ENCODE measurements around the gene TRIB2. TPM values are rescaled to one million over a fixed set of nuclear protein-coding genes. Genes with fewer than 3 reads are reported as not detected.

TRIB2 gene
- total RNA-seq, 1 experiment from 2014 or later = 145 TPM

DNA sequence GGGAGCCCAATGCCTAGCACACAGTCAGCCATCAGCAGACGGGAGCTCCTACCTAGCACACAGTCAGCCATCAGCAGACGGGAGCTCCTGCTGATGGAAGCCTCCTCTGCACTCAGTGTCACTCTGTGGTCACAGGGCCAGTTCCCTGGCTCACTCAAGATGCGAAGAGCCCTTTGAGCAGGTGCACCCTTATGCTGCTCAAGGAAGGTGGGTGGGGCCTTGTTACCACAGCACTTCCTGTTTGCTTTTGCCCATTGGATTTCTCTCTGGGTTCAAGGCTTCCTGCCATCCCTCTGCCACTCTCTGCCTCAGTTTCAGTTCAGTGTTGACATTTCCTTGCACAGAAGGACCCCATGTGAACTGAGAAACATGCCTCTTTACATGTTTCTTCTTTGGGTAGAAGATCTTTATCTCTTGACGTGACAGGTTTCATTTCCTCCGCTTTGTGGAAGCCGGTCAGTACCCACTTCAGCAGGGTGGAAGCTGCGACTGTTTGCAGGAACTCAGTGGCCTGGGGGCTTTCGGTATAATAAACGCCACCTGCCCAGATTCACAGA lies 11.6 kb downstream of the TRIB2 start:
- in situ Hi-C loops (cut with HindIII; ENCODE audit: low pct_unique_long_range_greater_than_20kb, low sequenced_read_pairs) = loop anchor here (25.0 kb wide), 1 partner anchor 209 kb away; no protein-coding TSS in a partner anchor
- no peak for DNase-seq (ENCODE audit: low read depth, low spot score)

DNA sequence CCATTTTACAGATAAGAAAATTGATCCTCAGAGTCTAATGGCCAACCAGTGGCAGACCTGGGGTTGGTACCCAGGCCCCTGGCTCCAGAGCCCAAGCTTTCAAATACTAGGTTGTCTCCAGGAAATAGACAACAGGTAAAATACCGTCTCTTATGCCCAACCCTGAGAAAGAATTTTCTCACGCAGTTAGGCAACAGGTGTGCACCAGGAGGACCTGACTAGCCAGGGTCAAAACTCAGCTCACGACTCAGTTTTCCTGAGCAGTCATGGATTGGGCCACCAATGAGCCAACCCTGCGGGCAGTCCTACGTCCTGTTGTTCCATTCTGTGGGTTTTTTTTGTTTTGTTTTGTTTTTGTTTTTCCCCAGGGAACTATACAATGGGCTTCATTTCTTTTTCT lies 13.5 kb downstream of the TRIB2 start:
- in situ Hi-C loops (cut with HindIII; ENCODE audit: low pct_unique_long_range_greater_than_20kb, low sequenced_read_pairs) = loop anchor here (25.0 kb wide), 1 partner anchor 207 kb away; no protein-coding TSS in a partner anchor
- DNase-seq (ENCODE audit: low read depth, low spot score) = no peak

DNA sequence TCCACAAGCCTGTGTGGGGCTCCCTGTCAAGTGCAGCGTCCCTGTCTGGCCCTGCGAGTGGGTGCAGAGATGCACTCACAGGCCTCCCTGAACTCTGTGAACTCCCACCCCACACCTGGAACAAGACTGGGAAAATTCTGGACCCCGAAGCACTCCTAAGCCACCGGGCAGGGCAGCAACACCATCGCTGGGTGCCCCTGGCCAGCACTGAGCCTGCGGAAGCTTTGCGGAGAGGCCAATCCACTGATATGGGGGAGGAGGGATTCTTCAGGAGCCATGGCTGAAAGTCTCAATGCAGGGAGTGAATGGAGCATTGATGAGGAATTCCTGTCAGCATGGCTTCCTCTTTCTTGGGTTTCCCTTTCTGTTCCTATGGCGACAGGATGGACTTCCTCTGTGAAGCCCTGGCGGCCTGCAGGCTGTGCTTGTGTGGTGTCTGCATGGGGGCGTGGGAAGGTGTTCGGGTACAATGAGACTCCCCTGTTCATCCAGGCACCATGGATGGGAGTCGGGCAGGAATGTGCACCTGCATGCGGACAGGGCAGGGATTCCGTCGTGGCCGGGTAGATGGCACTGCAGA lies 15.1 kb downstream of the TRIB2 start:
- in situ Hi-C loops (cut with HindIII; ENCODE audit: low pct_unique_long_range_greater_than_20kb, low sequenced_read_pairs) = loop anchor here (25.0 kb wide), 1 partner anchor 206 kb away; no protein-coding TSS in a partner anchor
- DNase-seq (ENCODE audit: low read depth, low spot score) = no peak

DNA sequence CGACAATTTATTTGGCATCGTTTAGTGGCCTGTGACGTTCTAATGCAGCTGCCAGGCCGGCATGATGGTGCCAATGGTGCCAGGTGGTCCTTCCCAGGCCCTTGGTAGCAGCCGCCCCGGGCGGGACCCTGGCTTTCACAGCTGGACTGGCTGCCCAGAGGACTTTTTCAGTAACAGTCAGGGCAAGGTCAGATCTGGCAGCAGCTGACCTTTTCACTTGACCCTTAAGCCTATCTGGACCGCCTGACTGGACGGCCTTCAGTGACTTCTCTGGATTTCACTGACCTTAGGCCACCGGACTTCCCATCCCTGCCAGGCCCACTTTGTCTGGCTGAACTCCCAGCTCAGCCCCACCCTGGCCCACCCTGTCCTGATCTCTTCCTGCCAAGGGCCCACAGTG lies 15.9 kb downstream of the TRIB2 start:
- no peak for DNase-seq (ENCODE audit: low read depth, low spot score)
- in situ Hi-C loops (cut with HindIII; ENCODE audit: low pct_unique_long_range_greater_than_20kb, low sequenced_read_pairs) = loop anchor here (25.0 kb wide), 1 partner anchor 205 kb away; no protein-coding TSS in a partner anchor

DNA sequence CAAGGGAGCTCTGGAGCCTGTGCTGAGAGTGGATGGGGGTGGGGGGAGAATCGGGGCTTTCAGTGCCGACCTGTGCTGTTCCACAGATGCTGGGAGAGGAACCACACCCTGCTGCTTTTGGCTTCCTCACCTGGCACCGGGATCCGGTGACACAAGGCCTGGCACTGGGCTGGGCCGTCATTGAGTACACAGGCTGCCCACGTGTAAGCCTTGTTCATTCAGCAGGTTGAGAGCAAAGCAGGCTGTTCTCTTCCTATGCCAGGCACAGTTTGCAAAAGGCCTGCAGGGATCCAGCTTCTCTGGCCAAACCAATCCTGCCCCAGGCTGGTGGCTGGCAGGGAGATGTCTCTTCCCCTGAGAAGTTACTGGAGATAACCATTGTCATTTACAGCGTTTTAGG lies 17.1 kb downstream of the TRIB2 start:
- in situ Hi-C loops (cut with HindIII; ENCODE audit: low pct_unique_long_range_greater_than_20kb, low sequenced_read_pairs) = loop anchor here (25.0 kb wide), 1 partner anchor 203 kb away; no protein-coding TSS in a partner anchor
- DNase-seq (ENCODE audit: low read depth, low spot score) = no peak

DNA sequence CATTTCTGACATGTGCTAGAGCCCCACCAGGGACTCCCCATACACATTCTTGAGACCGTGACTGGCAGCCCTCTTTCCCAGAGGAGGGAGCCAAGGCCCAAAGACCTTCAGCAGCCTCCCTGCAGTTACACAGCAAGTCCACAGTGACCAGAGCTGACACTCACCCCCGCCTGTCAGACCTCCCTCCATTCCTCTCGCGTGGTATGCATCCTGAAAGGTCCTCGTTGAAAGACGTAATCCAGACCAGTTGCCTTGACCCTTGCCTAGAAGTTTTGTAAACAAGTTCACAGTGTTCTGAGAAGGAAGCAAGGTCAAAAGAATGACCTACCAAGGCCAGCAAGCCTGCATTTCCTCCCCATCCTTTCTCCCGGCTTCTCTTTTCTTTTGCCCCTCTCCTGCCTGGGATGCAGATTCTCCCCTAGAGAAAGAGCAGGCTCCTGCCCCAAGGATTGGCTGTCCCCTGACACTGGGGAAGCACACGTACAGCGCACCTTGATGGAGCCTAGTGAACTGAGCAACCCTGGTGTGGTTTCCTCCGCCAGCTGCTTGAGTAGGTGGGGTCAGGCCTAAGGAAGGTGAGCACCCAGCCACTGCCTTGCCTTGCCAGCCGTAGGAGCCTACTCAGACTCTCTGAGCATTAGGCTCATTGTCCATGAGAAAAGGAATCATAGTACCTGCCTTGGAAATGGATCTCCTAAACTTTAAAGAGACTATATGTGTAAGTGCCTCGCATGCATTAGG lies 18.3 kb downstream of the TRIB2 start:
- in situ Hi-C loops (cut with HindIII; ENCODE audit: low pct_unique_long_range_greater_than_20kb, low sequenced_read_pairs) = loop anchor here (25.0 kb wide), 1 partner anchor 202 kb away; no protein-coding TSS in a partner anchor
- DNase-seq (ENCODE audit: low read depth, low spot score) = no peak

DNA sequence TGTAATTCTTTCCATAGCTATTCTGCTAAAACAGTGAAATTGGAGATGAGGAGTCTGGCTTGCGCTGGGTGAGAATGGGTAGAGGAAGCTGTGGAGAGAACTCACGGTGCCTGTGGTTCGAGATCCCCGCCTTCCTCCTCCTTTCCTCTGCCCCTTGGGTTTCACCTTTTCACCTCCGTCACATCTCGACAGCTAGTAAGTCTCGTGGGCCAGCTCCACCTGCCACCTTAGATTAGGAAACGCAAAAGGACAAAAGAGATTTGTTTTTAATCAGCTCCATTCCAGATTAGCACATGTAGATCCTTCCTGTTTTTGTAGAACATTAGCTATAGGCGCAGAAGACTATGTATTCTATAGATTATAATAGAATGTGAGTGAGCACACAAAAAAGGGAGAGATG lies 20.6 kb downstream of the TRIB2 start:
- in situ Hi-C loops (cut with HindIII; ENCODE audit: low pct_unique_long_range_greater_than_20kb, low sequenced_read_pairs) = loop anchor here (25.0 kb wide), 1 partner anchor 200 kb away; no protein-coding TSS in a partner anchor
- no peak for DNase-seq (ENCODE audit: low read depth, low spot score)

DNA sequence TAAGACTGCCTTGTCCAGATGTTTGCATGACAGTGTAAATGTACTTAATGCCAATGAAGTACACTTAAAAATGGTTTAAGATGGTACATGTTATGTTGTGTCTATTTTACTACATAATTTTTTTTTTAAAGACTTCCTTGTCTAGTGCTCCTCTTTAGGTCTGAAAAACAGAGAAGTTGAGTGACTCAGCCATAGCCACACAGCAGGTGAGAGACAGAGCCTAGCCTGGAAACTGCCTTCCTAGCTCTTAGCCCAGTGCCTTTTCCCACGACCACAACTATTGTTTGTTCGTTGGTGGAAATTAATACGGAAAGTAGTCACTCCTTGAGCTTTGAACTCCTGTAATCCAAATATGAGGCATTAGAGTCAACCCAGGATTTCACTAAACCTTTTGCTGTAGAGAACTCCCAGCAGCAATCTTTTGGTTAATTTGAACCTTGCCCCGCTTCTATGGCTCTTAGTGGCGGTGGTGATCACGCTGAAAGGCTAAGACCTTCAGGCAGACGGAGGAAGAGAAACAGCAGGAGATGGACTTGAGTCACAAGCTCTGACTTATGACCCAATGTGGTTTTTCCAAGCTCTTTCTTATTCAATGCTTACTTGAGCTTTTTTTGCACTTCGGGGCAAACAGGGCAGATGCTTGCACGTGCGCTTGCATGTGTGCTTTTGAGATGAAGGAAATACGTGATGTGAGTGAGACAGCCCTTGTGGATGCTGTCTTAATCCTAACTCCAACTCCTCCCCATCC lies 21.2 kb downstream of the TRIB2 start:
- in situ Hi-C loops (cut with HindIII; ENCODE audit: low pct_unique_long_range_greater_than_20kb, low sequenced_read_pairs) = loop anchor here (25.0 kb wide), 1 partner anchor 199 kb away; no protein-coding TSS in a partner anchor
- peak; percentile 97 for DNase-seq (ENCODE audit: low read depth, low spot score)

DNA sequence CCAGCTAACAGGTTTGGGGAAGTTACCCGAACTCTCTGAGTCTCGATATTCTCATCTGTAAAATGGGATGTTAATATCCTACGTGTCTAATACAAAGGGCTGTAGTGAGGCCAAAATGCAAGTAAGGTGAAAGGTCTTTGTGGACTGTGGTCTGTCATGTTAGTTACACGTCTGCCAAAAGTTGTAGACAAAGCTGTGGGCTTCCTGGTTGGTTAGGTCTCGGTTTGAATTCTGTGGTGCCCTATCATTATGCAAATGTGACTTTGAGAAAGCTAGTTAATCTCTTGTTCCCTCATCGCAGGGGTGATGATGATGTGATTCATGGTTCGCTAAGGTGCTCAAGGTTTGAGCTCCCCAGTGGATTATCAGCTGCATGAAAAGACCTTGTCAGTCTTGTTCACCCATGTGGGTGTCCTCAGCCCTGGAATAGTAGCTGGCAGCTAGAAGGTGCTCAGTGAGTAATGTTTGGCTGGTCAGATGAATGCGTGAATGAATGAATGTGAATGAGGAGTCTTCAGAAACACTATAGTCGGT lies 23.1 kb downstream of the TRIB2 start:
- DNase-seq (ENCODE audit: low read depth, low spot score) = no peak
- in situ Hi-C loops (cut with HindIII; ENCODE audit: low pct_unique_long_range_greater_than_20kb, low sequenced_read_pairs) = loop anchor here (25.0 kb wide), 1 partner anchor 198 kb away; no protein-coding TSS in a partner anchor

DNA sequence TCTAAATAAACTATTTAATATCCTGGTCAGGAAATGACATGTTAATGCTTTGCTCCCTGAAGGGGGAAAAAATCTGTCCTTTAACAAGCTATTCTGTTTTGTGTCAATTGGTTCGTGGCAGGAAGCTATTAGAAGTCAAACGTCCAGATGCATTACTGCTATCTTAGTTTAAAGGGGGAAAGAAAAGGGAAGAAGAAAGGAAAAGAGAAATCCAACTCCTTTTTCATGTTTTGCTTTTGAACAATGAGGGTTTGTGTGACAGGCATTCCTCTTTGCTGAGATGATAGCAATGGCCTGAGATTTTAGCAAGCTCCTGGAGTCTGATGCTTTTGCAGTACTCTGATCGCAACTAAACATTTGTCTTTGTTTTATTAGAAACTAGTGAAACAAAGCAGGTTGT lies 24.6 kb downstream of the TRIB2 start:
- in situ Hi-C loops (cut with HindIII; ENCODE audit: low pct_unique_long_range_greater_than_20kb, low sequenced_read_pairs) = loop anchor here (25.0 kb wide), 1 partner anchor 196 kb away; no protein-coding TSS in a partner anchor
- peak; percentile 53 for DNase-seq (ENCODE audit: low read depth, low spot score)

DNA sequence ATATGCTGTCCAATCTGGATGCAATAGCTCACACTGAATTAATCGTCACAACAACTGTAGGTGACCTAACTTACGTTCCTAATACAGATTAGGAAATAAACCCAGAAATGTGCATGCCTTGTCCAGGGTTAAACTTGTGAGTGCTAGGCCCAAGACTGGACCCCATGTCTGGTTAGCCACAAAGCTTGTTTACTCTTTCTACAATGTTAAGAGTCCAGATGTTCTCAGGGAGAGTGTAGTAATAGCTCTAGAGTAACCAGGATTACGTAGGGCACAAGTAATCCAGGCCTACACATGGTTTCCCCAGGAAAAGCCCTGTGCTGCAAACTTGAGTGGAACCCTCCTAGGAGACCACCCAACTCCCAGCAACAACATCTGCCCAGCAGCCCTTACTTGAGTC lies 26.2 kb downstream of the TRIB2 start:
- no peak for DNase-seq (ENCODE audit: low read depth, low spot score)
- in situ Hi-C loops (cut with HindIII; ENCODE audit: low pct_unique_long_range_greater_than_20kb, low sequenced_read_pairs) = loop anchor here (25.0 kb wide), 1 partner anchor 194 kb away; no protein-coding TSS in a partner anchor

DNA sequence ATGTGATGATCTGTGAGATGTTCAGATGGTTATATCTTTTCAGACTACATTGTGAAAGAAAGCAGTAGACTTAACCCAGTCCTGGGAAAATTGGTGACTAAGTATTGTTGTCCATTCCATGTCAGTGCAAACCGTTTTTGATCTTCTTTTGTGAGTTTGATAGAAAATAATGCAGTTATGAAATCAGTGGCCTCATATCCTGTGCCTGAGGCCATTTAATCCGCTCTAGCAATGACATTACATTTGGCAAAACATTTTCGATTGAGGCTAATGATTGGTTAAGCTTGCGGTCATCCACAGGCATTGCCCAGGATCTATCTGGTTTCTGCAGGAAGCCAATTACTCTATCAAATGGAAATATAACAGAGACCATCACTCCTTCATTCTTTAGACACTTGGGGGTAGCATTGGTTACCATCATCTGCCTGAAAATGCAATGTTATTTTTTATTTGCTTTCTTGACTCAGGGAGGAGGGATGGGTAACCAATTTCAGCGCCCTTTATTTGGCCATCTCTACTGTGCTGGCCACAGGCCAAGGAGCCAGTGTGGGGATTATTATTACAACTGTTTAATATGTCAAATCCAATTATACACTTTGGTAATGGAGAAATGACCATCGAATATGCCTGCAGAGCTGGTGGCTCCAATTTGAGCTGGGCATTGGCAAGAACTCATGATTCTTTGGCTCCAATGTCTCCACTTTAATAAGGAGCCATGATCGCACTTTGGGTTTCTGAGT lies 33.6 kb downstream of the TRIB2 start:
- DNase-seq (ENCODE audit: low read depth, low spot score) = no peak
- in situ Hi-C loops (cut with HindIII; ENCODE audit: low pct_unique_long_range_greater_than_20kb, low sequenced_read_pairs) = no loop called here

DNA sequence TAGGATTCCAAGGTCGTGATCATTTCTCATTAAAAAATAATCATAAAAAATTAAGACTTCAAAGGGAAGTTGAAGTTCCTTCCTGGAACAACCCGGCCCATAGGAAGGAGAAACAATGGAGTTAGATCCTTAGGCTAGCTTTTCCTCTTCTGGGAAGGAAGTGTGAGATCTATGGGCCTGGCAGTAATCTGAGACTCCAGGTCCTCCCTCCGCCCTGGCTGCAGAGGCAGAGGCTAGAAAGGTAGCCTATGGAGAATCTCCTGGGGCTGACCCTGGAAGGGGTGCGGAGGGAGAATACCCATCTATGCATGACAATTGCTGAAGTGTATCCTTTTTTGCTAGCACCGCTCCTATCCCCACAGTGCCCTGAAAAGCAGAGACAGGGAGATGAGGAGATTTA lies 37.9 kb downstream of the TRIB2 start:
- DNase-seq (ENCODE audit: low read depth, low spot score) = no peak
- in situ Hi-C loops (cut with HindIII; ENCODE audit: low pct_unique_long_range_greater_than_20kb, low sequenced_read_pairs) = no loop called here

DNA sequence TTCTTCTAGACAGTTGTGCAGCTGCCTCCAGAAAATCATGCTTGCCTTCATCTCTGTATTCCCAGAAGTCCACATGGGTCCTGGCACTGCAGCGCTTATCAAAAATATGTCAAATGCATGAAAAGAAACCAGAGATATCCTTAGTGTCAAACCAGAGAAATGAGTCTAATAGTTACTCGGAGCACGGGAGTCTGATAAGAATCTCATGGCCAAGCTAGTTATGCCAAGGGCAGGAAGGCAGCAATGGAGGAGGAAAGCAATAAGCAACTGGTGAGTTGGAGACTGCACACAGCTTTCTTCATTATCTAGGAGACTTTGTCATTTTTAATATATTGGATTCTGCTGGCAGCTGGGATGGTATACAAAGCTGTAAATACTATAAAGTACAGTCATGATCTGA lies 38.6 kb downstream of the TRIB2 start:
- in situ Hi-C loops (cut with HindIII; ENCODE audit: low pct_unique_long_range_greater_than_20kb, low sequenced_read_pairs) = no loop called here

DNA sequence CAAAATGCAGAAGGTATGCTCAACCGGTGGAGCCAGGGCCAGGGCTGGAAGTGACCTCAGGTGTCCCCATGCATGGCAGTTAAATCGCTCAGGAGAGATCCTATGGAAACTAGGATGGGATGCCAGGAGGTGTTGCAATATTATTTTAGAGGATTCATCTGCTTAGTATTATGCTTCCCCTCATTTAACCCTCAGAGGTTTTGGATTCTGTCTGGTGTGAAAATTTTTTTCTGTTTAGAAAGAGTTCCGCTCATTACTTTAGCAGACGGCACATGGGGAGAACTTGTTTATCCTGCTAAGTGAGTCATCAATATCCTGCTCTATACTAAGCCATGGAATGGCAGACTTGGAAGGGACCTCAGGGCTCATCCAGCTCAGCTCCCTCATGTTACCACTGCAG lies 42.5 kb downstream of the TRIB2 start:
- in situ Hi-C loops (cut with HindIII; ENCODE audit: low pct_unique_long_range_greater_than_20kb, low sequenced_read_pairs) = no loop called here
- DNase-seq (ENCODE audit: low read depth, low spot score) = no peak

More for the DNA sequence above, 38.6 kb downstream of the TRIB2 start:
- DNase-seq (ENCODE audit: low read depth, low spot score) = no peak

DNA sequence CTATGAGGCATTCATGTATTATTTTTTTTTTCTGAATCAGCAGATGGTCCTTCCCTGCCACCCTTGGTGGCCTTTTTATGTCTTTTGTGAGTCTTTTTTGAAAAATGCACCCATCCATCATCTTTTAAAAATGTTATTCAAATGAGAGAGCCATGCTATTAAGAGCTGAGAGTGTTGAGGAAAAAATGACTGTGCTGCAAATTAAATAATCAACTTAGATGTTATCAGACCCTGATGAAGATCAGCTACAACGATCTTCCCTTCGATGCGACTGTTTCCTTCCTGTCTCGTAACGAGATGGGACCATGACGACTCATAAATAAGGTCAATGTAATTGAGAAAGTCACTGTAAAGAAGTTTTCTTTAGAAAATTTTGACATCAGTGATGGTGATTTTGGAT lies 44.4 kb downstream of the TRIB2 start:
- no peak for DNase-seq (ENCODE audit: low read depth, low spot score)

DNA sequence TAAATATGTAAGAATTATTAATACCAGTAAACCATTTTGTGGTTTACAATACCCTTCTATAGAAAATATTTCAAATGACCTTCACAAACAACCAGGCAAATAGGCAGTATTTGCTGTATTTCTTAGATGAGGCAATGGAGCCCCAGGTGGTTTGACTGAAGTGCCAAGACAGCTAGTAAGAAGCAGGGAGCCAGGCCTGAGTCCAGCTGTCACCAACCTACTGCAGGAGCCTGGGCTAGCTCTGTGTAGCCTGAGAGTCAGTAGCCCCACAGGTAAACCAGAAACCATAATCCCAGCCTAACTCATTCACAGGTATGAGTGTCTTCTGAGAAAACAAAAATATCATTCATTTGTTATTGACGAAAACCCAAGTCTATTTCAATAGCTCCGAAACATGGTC lies 45.6 kb downstream of the TRIB2 start:
- in situ Hi-C loops (cut with HindIII; ENCODE audit: low pct_unique_long_range_greater_than_20kb, low sequenced_read_pairs) = no loop called here
- no peak for DNase-seq (ENCODE audit: low read depth, low spot score)

More for the DNA sequence above, 44.4 kb downstream of the TRIB2 start:
- in situ Hi-C loops (cut with HindIII; ENCODE audit: low pct_unique_long_range_greater_than_20kb, low sequenced_read_pairs) = no loop called here

All from SK-MEL-5 (cell line).